A549 (cell line): Measurements from ENCODE around the gene PIGO. TPM values are rescaled to one million over a fixed set of nuclear protein-coding genes. Genes with fewer than 3 reads are reported as not detected.

Experiments
- ATAC-seq, 2 experiments: fragments of 200-7000 bp in 1 of 2; fragments of >200 bp in 1 of 2; cut with Nextera tagmentation in 1 of 2; cut with Tn5 transposase in 1 of 2; 3 replicates each; pipeline versions ENCODE4 v1.8.0 to v1.9.1; 2018 to 2020; ENCODE audit warnings: mild to moderate bottlenecking in 1 of 2, moderate library complexity in 1 of 2
- CTCF ChIA-PET: fragments of 300-600 bp; sonication (Branson Sonifier 250); formaldehyde crosslinking; extraction: SDS; loops from one replicate; lab custom pipeline; 2021; ENCODE audit warnings: antibody characterized with exemption, inconsistent platforms; lab: Yijun Ruan, JAX
- POLR2A ChIA-PET: fragments of 350-600 bp; formaldehyde crosslinking; extraction: SDS; loops from one replicate; lab custom pipeline; 2021; ENCODE audit warnings: antibody characterized with exemption, inconsistent platforms; lab: Yijun Ruan, JAX
- DNase-seq, 2 experiments: peaks; one replicate each; pipeline versions ENCODE4 v3.0.0 to v3.0.0-alpha.2; 2011 to 2016; ENCODE audit warnings: low read depth in 1 of 2, low spot score in 1 of 2
- FAIRE-seq: peaks from 2 replicates; lab custom pipeline; 2011; peaks lifted over from hg19 to GRCh38; lab: Jason Lieb, UNC
- H3K27ac ChIP-seq, 2 experiments: fragments of >200 bp; sonication (Bioruptor Twin); formaldehyde crosslinking; 3 replicates each; pipeline ENCODE4 v1.5.1; 2016 to 2017
- H3K4me1 ChIP-seq: fragments of >200 bp; sonication (Bioruptor Twin); formaldehyde crosslinking; 3 replicates; pipeline ENCODE4 v1.6.1; 2016
- H3K4me2 ChIP-seq: fragments of >200 bp; sonication (Bioruptor Twin); formaldehyde crosslinking; 3 replicates; pipeline ENCODE4 v1.6.1; 2016
- H3K4me3 ChIP-seq: fragments of >200 bp; sonication (Bioruptor Twin); formaldehyde crosslinking; 3 replicates; pipeline ENCODE4 v1.5.1; 2016
- H3K9me3 ChIP-seq: fragments of >200 bp; sonication (Bioruptor Twin); formaldehyde crosslinking; 3 replicates; pipeline ENCODE4 v1.6.1; 2016
- BHLHE40 ChIP-seq: IDR thresholded peaks from 2 replicates; pipeline ENCODE4 v1.6.1; 2012; ENCODE audit warnings: low read depth, low read length, inconsistent platforms
- CBX8 ChIP-seq: fragments of 200-600 bp; sonication (generic); IDR thresholded peaks from 2 replicates; pipeline ENCODE4 v1.6.1; 2016
- CHD2 ChIP-seq: fragments of 150-350 bp; IDR thresholded peaks from 2 replicates; pipeline ENCODE4 v1.6.1; 2014; ENCODE audit warnings: low read length; ENCODE audit not compliant: partially characterized antibody
- ELK1 ChIP-seq: fragments of 150-350 bp; IDR thresholded peaks from 2 replicates; pipeline ENCODE4 v1.6.1; 2014; ENCODE audit warnings: low read depth, mild to moderate bottlenecking, low read length
- FOSB ChIP-seq: fragments of 250-450 bp; sonication (Bioruptor Pico); IDR thresholded peaks from 2 replicates; pipeline ENCODE4 v1.5.0; 2020; ENCODE audit warnings: mild to moderate bottlenecking, moderate library complexity
- FOSL2 ChIP-seq, 2 experiments: fragments of 450-650 bp in 1 of 2; fragments of >200 bp in 1 of 2; sonication (Bioruptor Twin) in 1 of 2; formaldehyde crosslinking; IDR thresholded peaks; 2 replicates each; pipeline versions ENCODE4 v1.5.0 to v1.6.1; 2016 to 2020; ENCODE audit warnings: mild to moderate bottlenecking in 1 of 2, moderate library complexity in 1 of 2
- FOXS1 ChIP-seq: fragments of 250-450 bp; sonication (Bioruptor Pico); IDR thresholded peaks from 2 replicates; pipeline ENCODE4 v1.5.0; 2020; ENCODE audit warnings: mild to moderate bottlenecking, moderate library complexity
- HMGXB4 ChIP-seq: fragments of 250-450 bp; sonication (Bioruptor Pico); IDR thresholded peaks from 2 replicates; pipeline ENCODE4 v1.5.0; 2021; ENCODE audit warnings: mild to moderate bottlenecking, moderate library complexity, borderline replicate concordance
- HOXB13 ChIP-seq: fragments of 250-450 bp; sonication (Bioruptor Pico); IDR thresholded peaks from 2 replicates; pipeline ENCODE4 v1.5.0; 2020; ENCODE audit warnings: low read depth, mild to moderate bottlenecking, moderate library complexity
- JUNB ChIP-seq: fragments of >200 bp; sonication (Bioruptor Twin); formaldehyde crosslinking; IDR thresholded peaks from 2 replicates; pipeline ENCODE4 v1.6.1; 2016
- KDM5A ChIP-seq: fragments of 200-600 bp; sonication (generic); IDR thresholded peaks from 2 replicates; pipeline ENCODE4 v1.6.1; 2016; ENCODE audit warnings: antibody characterized with exemption, mild to moderate bottlenecking
- MAX ChIP-seq: IDR thresholded peaks from 2 replicates; pipeline ENCODE4 v1.6.1; 2012
- MYC ChIP-seq: IDR thresholded peaks from 2 replicates; pipeline ENCODE4 v1.6.1; 2012; ENCODE audit warnings: mild to moderate bottlenecking, inconsistent platforms, low read length, improper control_type of control experiment, borderline replicate concordance
- NFE2L2 ChIP-seq: fragments of 150-350 bp; conservative IDR thresholded peaks from 2 replicates; pipeline ENCODE4 v1.6.1; 2014; ENCODE audit warnings: low read length
- PHF8 ChIP-seq: fragments of 200-600 bp; sonication (generic); IDR thresholded peaks from 2 replicates; pipeline ENCODE4 v1.6.1; 2016; ENCODE audit warnings: low read depth, mild to moderate bottlenecking, antibody characterized with exemption, moderate library complexity, borderline replicate concordance
- RAD21 ChIP-seq, 2 experiments: fragments of >200 bp in 1 of 2; sonication (Bioruptor Twin) in 1 of 2; formaldehyde crosslinking in 1 of 2; IDR thresholded peaks in 1 of 2; conservative IDR thresholded peaks in 1 of 2; 2 replicates in 1 of 2; 3 replicates in 1 of 2; pipeline ENCODE4 v1.6.1; 2012 to 2018; ENCODE audit warnings: inconsistent platforms in 1 of 2
- RARB ChIP-seq: fragments of 250-450 bp; sonication (Bioruptor Pico); IDR thresholded peaks from 2 replicates; pipeline ENCODE4 v1.8.0; 2021; ENCODE audit warnings: mild to moderate bottlenecking, moderate library complexity
- RFX5 ChIP-seq: fragments of 450-650 bp; IDR thresholded peaks from 2 replicates; pipeline ENCODE4 v1.7.1; 2014; ENCODE audit warnings: antibody characterized with exemption, mild to moderate bottlenecking, moderate library complexity
- RNF2 ChIP-seq: fragments of 200-600 bp; sonication (generic); IDR thresholded peaks from 2 replicates; pipeline ENCODE4 v1.6.1; 2016; ENCODE audit warnings: low read depth, mild to moderate bottlenecking, antibody characterized with exemption, moderate library complexity, borderline replicate concordance
- SMC3 ChIP-seq: fragments of >200 bp; sonication (Bioruptor Twin); formaldehyde crosslinking; IDR thresholded peaks from 3 replicates; pipeline ENCODE4 v1.6.1; 2018; ENCODE audit warnings: inconsistent platforms
- USF2 ChIP-seq: fragments of 450-650 bp; IDR thresholded peaks from 2 replicates; pipeline ENCODE4 v1.6.1; 2014; ENCODE audit warnings: antibody characterized with exemption
- ZNF302 ChIP-seq: fragments of 250-450 bp; sonication (Bioruptor Pico); IDR thresholded peaks from 2 replicates; pipeline ENCODE4 v1.9.0; 2021; ENCODE audit warnings: inconsistent platforms, mild to moderate bottlenecking, moderate library complexity
- ZSCAN20 ChIP-seq: fragments of 250-450 bp; sonication (Bioruptor Pico); IDR thresholded peaks from 2 replicates; pipeline ENCODE4 v1.8.0; 2022; ENCODE audit warnings: mild to moderate bottlenecking, moderate library complexity
- WGBS: methylation state at CpG from one replicate; pipeline ENCODE4 v1.1.6; 2017; ENCODE audit errors: missing lambda C conversion rate; 5-methylcytosine and 5-hydroxymethylcytosine counted together
- polyA plus RNA-seq, 4 experiments: library from polyadenylated mRNA; depleted of rRNA in 3 of 4; stranded (reverse); fragments of >200 nt; fragmentation: RNase III in 1 of 4; extraction: RNeasy Plus Mini Kit Qiagen cat#74134 plus additional on column Dnase treatment in 1 of 4; gene quantifications; 2 replicates in 3 of 4; 3 replicates in 1 of 4; pipeline ENCODE4 v1.2.3, GENCODE V29; 2011 to 2017

Gene PIGO
- polyA plus RNA-seq, 2 of the 4 experiments (the other 2 are of a cell fraction), result 47.0 to 50.4 TPM

GRCh38 chr9:35135988-35136387 is 39.6 kb upstream of the PIGO start:
- no peak for ATAC-seq
- TF ChIP-seq MYC (no peak), NFE2L2 (no peak), BHLHE40 (no peak), HOXB13 (CRISPR knock-in tag) (no peak), FOSB (CRISPR knock-in tag) (no peak), RARB (CRISPR knock-in tag) (no peak), SMC3 (no peak), ZNF302 (no peak), CHD2 (no peak), ZSCAN20 (no peak), RFX5 (no peak), CBX8 (no peak), MAX (no peak), RNF2 (no peak), FOSL2 (IDR thresholded peaks at IDR 0.05) (no peak), FOSL2 (CRISPR knock-in tag; IDR thresholded peaks at IDR 0.05) (no peak), KDM5A (no peak), HMGXB4 (no peak), USF2 (no peak), JUNB (no peak)
- 76% methylated on average over 7 of the region's 7 CpGs for WGBS
- CTCF ChIA-PET, result interaction anchor here (0.6 to 1.5 kb wide), 6 partner anchors 11 to 335 kb away, joined by 3 to 5 read pairs (median 3); no protein-coding TSS in a partner anchor
- DNase-seq, result no peak
- Histone ChIP-seq H3K9me3 (peaks cover 21% of the 10 kb centered on the region), H3K4me3 (no peak overlapping the region), H3K4me2 (no peak overlapping the region), H3K4me1 (no peaks in the 10 kb centered on the region), H3K27ac (no peak overlapping the region)
- no peak for FAIRE-seq
- POLR2A ChIA-PET, result interaction anchor here (1.3 kb wide), 1 partner anchor 26 kb away, joined by 6 read pairs; the partner anchor contains the start of gene UNC13B

- POLR2A ChIA-PET, result no interaction called here
- TF ChIP-seq RAD21 (conservative IDR thresholded peaks at IDR 0.05 in 1 of 2, IDR thresholded peaks at IDR 0.05 in 1 of 2) (no peak), PHF8 (no peak), NFE2L2 (no peak), ELK1 (no peak), FOXS1 (CRISPR knock-in tag) (no peak)
- peaks cover 18% of the 10 kb centered on the region; the same call in 1 of the 3 replicates for H3K9me3 ChIP-seq
- ATAC-seq (no peak), DNase-seq (no peak), FAIRE-seq (no peak)
- no peak overlapping the region for H3K27ac ChIP-seq
- CTCF ChIA-PET, result interaction anchor here (1.2 to 1.5 kb wide), 2 partner anchors 10 to 18 kb away, joined by 3 to 5 read pairs; no protein-coding TSS in a partner anchor
- H3K4me1 ChIP-seq, result no peaks in the 10 kb centered on the region
- 44% methylated on average over 6 of the region's 6 CpGs for WGBS
- H3K4me2 ChIP-seq, result no peak overlapping the region
- H3K4me3 ChIP-seq, result no peak overlapping the region
Measured at GRCh38 chr9:35134920-35135319, 38.5 kb upstream of the PIGO start.
